ENCODE measurements around the gene CORO1C. TPM values are rescaled to one million over a fixed set of nuclear protein-coding genes. Genes with fewer than 3 reads are reported as not detected.
A peak's percentile ranks its signal among the peaks of the same experiment; 100 is the strongest.

Gene CORO1C
- total RNA-seq, 1 donor from 2014 or later = 128 TPM

- peaks cover 57% of the 10 kb centered on the region for H3K4me1 Mint-ChIP-seq
- Histone ChIP-seq H3F3A (ENCODE audit: low read depth) (peaks cover 7% of the 10 kb centered on the region), H3K4me3 (no peak overlapping the region), H3K4me1 (peaks cover 14% of the 10 kb centered on the region), H3K4me2 (no peak overlapping the region), H3K27me3 (no peaks in the 10 kb centered on the region), H3K9me3 (ENCODE audit: low read depth) (no peaks in the 10 kb centered on the region), H3K9ac (no peak overlapping the region), H3K27ac (no peak overlapping the region), H3K36me3 (no peaks in the 10 kb centered on the region), H4K20me1 (ENCODE audit: low read depth) (no peaks in the 10 kb centered on the region), H2AFZ (replicated peaks) (peak overlapping the region; percentile 52), H3K79me2 (ENCODE audit: low read depth) (no peaks in the 10 kb centered on the region)
- no peak for TF ChIP-seq EZH2 (IDR thresholded peaks at IDR 0.05)
- TF ChIP-seq CTCF (IDR thresholded peaks at IDR 0.05) = no peak
- H3K4me3 Mint-ChIP-seq = no peak overlapping the region
- no peak for DNase-seq (ENCODE audit: low spot score)
- peaks cover 16% of the 10 kb centered on the region for H3K27me3 Mint-ChIP-seq (ENCODE audit: insufficient read depth, low read depth)
- no peaks in the 10 kb centered on the region for H3K36me3 Mint-ChIP-seq
- H3K9me3 Mint-ChIP-seq = no peaks in the 10 kb centered on the region
- H3K27ac Mint-ChIP-seq = peak overlapping the region; percentile 91
Observed at GRCh38 chr12:108630481-108631207, 100.7 kb downstream of the CORO1C start.

- Mint-ChIP-seq H3K36me3 (no peaks in the 10 kb centered on the region), H3K27me3 (ENCODE audit: insufficient read depth, low read depth) (peaks cover 20% of the 10 kb centered on the region), H3K27ac (peak overlapping the region; percentile 91), H3K4me3 (peak overlapping the region; percentile 53), H3K4me1 (peaks cover 50% of the 10 kb centered on the region), H3K9me3 (no peaks in the 10 kb centered on the region)
- H2AFZ ChIP-seq (replicated peaks) = peak overlapping the region; percentile 52
- H3K9me3 ChIP-seq (ENCODE audit: low read depth) = no peaks in the 10 kb centered on the region
- H3K27ac ChIP-seq = no peak overlapping the region
- no peaks in the 10 kb centered on the region for H3K79me2 ChIP-seq (ENCODE audit: low read depth)
- H3K4me3 ChIP-seq = no peak overlapping the region
- H3F3A ChIP-seq (ENCODE audit: low read depth) = peaks cover 2% of the 10 kb centered on the region
- H3K36me3 ChIP-seq = no peaks in the 10 kb centered on the region
- DNase-seq (ENCODE audit: low spot score) = no peak
- H3K27me3 ChIP-seq = no peaks in the 10 kb centered on the region
- no peaks in the 10 kb centered on the region for H4K20me1 ChIP-seq (ENCODE audit: low read depth)
- TF ChIP-seq CTCF (IDR thresholded peaks at IDR 0.05) (no peak), EZH2phosphoT487 (IDR thresholded peaks at IDR 0.05) (no peak), EZH2 (IDR thresholded peaks at IDR 0.05) (no peak)
- H3K4me1 ChIP-seq = peaks cover 7% of the 10 kb centered on the region
- no peak overlapping the region for H3K9ac ChIP-seq
- H3K4me2 ChIP-seq = no peak overlapping the region
Observed at GRCh38 chr12:108629824-108630476, 101.4 kb downstream of the CORO1C start.

- no peaks in the 10 kb centered on the region for H3K9me3 Mint-ChIP-seq
- H3K27ac Mint-ChIP-seq = peak overlapping the region; percentile 89
- Histone ChIP-seq H3F3A (ENCODE audit: low read depth) (no peaks in the 10 kb centered on the region), H3K9me3 (ENCODE audit: low read depth) (no peaks in the 10 kb centered on the region), H3K27ac (no peak overlapping the region), H3K79me2 (ENCODE audit: low read depth) (no peaks in the 10 kb centered on the region), H3K36me3 (no peaks in the 10 kb centered on the region), H3K4me1 (no peaks in the 10 kb centered on the region), H4K20me1 (ENCODE audit: low read depth) (no peaks in the 10 kb centered on the region), H3K27me3 (no peaks in the 10 kb centered on the region), H3K9ac (no peak overlapping the region), H3K4me3 (no peak overlapping the region), H2AFZ (replicated peaks) (no peak overlapping the region), H3K4me2 (no peak overlapping the region)
- DNase-seq (ENCODE audit: low spot score) = no peak
- H3K36me3 Mint-ChIP-seq = no peaks in the 10 kb centered on the region
- no peak for TF ChIP-seq CTCF (IDR thresholded peaks at IDR 0.05)
- no peak for TF ChIP-seq EZH2 (IDR thresholded peaks at IDR 0.05)
- no peak for TF ChIP-seq EZH2phosphoT487 (IDR thresholded peaks at IDR 0.05)
- H3K27me3 Mint-ChIP-seq (ENCODE audit: insufficient read depth, low read depth) = peaks cover 21% of the 10 kb centered on the region
- no peak overlapping the region for H3K4me3 Mint-ChIP-seq
- peaks cover 43% of the 10 kb centered on the region for H3K4me1 Mint-ChIP-seq
Observed at GRCh38 chr12:108629151-108629550, 102.2 kb downstream of the CORO1C start.
